T-cell (primary cell): ENCODE results near the gene FAM171A2. TPM values are rescaled to one million over a fixed set of nuclear protein-coding genes. Genes with fewer than 3 reads are reported as not detected.
A peak's percentile ranks its signal among the peaks of the same experiment; 100 is the strongest.

Experiments
- ATAC-seq, 4 experiments: fragments of 200-7000 bp in 3 of 4; fragments of 150-1000 bp in 1 of 4; cut with Tn5 transposase; replicated peaks in 1 of 4; 1 replicate in 3 of 4; 2 replicates in 1 of 4; pipeline ENCODE4 v1.10.0; 2021; ENCODE audit warnings: moderate library complexity in 3 of 4, mild to moderate bottlenecking in 2 of 4, moderate number of reproducible peaks in 1 of 4
- CTCF ChIA-PET, 2 donors: fragments of 300-600 bp; sonication (Branson Sonifier 250); formaldehyde crosslinking; loops; one replicate each; lab custom pipeline; 2022; ENCODE audit warnings: antibody characterized with exemption in 2 of 2; lab: Charles Lee
- POLR2A ChIA-PET, 2 donors: fragments of 300-600 bp; sonication (Branson Sonifier 250); formaldehyde crosslinking; loops; one replicate each; lab custom pipeline; 2022; ENCODE audit warnings: antibody characterized with exemption in 2 of 2; lab: Charles Lee
- DNase-seq, 35 experiments: peaks; one replicate each; pipeline versions ENCODE4 v3.0.0 to v3.0.0-alpha.2; 2013 to 2023
- H3K27ac ChIP-seq: one replicate; pipeline ENCODE4 v1.5.1; 2013; ENCODE audit warnings: low read length
- H3K27me3 ChIP-seq, 2 experiments: replicated peaks in 1 of 2; 1 replicate in 1 of 2; 2 replicates in 1 of 2; pipeline versions ENCODE4 v1.6.1 to v1.7.0; 2013; ENCODE audit warnings: low read length in 1 of 2, mixed read lengths in 1 of 2; ENCODE audit not compliant: control insufficient read depth in 2 of 2, insufficient read depth in 2 of 2; ENCODE audit errors: extremely low read depth in 1 of 2
- H3K36me3 ChIP-seq, 2 donors: 1 replicate in 1 of 2; 2 replicates in 1 of 2; pipeline versions ENCODE4 v1.6.1 to v1.7.0; 2013; ENCODE audit warnings: low read length in 1 of 2; ENCODE audit not compliant: control insufficient read depth in 2 of 2, insufficient read depth in 1 of 2; ENCODE audit errors: extremely low read depth in 1 of 2
- H3K4me1 ChIP-seq, 2 experiments: 1 replicate in 1 of 2; 2 replicates in 1 of 2; pipeline versions ENCODE4 v1.6.1 to v1.7.0; 2013; ENCODE audit warnings: low read length in 2 of 2, mixed read lengths in 1 of 2; ENCODE audit not compliant: insufficient read depth in 2 of 2, control insufficient read depth in 1 of 2; ENCODE audit errors: extremely low read depth in 1 of 2
- H3K4me3 ChIP-seq, 2 donors: 1 replicate in 1 of 2; 2 replicates in 1 of 2; pipeline versions ENCODE4 v1.5.1 to v1.7.0; 2013; ENCODE audit warnings: mild to moderate bottlenecking in 2 of 2, low read length in 1 of 2, moderate library complexity in 1 of 2; ENCODE audit not compliant: control insufficient read depth in 1 of 2; ENCODE audit errors: extremely low read depth in 1 of 2
- H3K9me3 ChIP-seq: 2 replicates; pipeline ENCODE4 v1.7.0; 2013
- H3K27ac Mint-ChIP-seq, 2 donors: one replicate each; pipeline ENCODE4 v1.8.0; 2020 to 2021; ENCODE audit warnings: mild to moderate bottlenecking in 2 of 2, mixed read lengths in 2 of 2
- H3K27me3 Mint-ChIP-seq, 2 donors: one replicate each; pipeline ENCODE4 v1.8.0; 2021 to 2022; ENCODE audit warnings: mixed read lengths in 2 of 2
- H3K36me3 Mint-ChIP-seq: one replicate; pipeline ENCODE4 v1.8.0; 2021; ENCODE audit warnings: mixed read lengths
- H3K4me1 Mint-ChIP-seq, 3 donors: one replicate each; pipeline ENCODE4 v1.8.0; 2020 to 2022; ENCODE audit warnings: mixed read lengths in 3 of 3, mild to moderate bottlenecking in 1 of 3
- H3K4me3 Mint-ChIP-seq, 3 donors: one replicate each; pipeline ENCODE4 v1.8.0; 2020 to 2022; ENCODE audit warnings: mild to moderate bottlenecking in 3 of 3, mixed read lengths in 3 of 3, moderate library complexity in 3 of 3
- H3K9me3 Mint-ChIP-seq, 3 donors: one replicate each; pipeline ENCODE4 v1.8.0; 2020 to 2022; ENCODE audit warnings: mixed read lengths in 3 of 3
- WGBS: methylation state at CpG from one replicate; pipeline ENCODE4 v1.1.5; 2013; ENCODE audit warnings: missing lambda C conversion rate; ENCODE audit not compliant: insufficient coverage; 5-methylcytosine and 5-hydroxymethylcytosine counted together
- total RNA-seq, 35 experiments: library from RNA in 6 of 35; stranded (reverse) in 6 of 35; fragments of 120-200 nt in 1 of 35; gene quantifications; one replicate each; pipeline versions ENCODE4 v1.2.1 to v1.2.4 and lab custom pipeline; 2013 to 2026

The FAM171A2 gene
- total RNA-seq, 5 donors from 2014 or later (not counting 1 experiment from before 2014, with no cell fraction given) = 0.18 to 1.5 (median 0.89) TPM

DNA sequence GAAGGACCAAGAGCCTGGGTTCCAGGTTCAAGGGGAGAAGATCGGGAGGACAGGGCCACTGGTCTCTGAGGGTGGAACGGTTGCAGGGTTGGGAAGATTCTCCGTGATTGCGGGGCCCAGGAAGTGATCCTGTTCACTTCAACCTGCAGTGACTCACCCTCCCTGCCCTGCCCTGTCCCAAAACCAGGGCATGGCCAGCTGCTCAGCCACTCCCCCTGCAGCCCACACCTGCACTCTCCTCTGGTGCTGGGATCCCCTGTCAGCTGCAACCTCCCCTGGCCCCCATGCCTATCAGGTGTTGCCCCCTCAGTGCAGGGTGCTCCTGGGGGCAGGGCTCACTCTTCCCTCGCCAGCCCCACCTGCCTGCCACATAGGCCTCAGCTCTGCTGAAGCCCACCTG is 54.2 kb downstream of the FAM171A2 start:
- Histone ChIP-seq H3K27ac (no peak overlapping the region), H3K9me3 (no peaks in the 10 kb centered on the region), H3K4me3 (no peak overlapping the region), H3K36me3 (no peaks in the 10 kb centered on the region), H3K4me1 (peaks cover 10 to 28% of the 10 kb centered on the region in 2 experiments), H3K27me3 (peaks cover 10 to 68% of the 10 kb centered on the region in 2 experiments)
- ChIA-PET POLR2A (no interaction called here), CTCF (no interaction called here)
- H3K27me3 Mint-ChIP-seq = peaks cover 26 to 46% of the 10 kb centered on the region in 2 donors
- H3K36me3 Mint-ChIP-seq = no peaks in the 10 kb centered on the region
- H3K4me1 Mint-ChIP-seq = peaks cover 15 to 24% (median 21%) of the 10 kb centered on the region in 3 donors
- H3K4me3 Mint-ChIP-seq = peak overlapping the region in 2 of 3 donors; percentile 42 to 57
- WGBS = 83% methylated on average over 2 of the region's 5 CpGs
- DNase-seq = no peak
- H3K27ac Mint-ChIP-seq = no peak overlapping the region
- no peak for ATAC-seq
- H3K9me3 Mint-ChIP-seq = no peaks in the 10 kb centered on the region

DNA sequence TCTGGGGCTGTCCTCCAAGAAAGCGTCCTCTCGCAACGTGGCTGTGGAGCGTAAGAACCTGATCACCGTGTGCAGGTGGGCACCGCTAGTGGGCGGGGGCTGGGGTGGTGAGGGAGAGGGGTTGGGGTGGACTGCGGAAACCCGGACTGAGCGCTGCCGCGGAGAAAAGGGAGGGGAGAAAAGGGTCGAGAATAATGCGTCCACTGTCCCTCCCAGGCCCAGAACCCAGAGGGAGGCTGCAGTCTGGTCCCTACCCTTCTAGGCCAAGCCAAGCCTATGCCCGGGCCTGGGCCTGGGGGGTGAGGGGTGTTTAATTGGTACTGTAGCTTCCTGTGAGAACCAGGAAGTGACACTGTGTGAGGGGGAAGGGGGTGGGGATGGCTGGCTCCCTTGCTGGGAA is 54.8 kb downstream of the FAM171A2 start:
- CTCF ChIA-PET = interaction anchor here (0.7 to 1.2 kb wide), 2 partner anchors 16 to 22 kb away, joined by 3 to 11 read pairs; no protein-coding TSS in a partner anchor
- WGBS = 6% methylated on average over 13 of the region's 15 CpGs
- peaks cover 10 to 29% of the 10 kb centered on the region in 2 experiments for H3K4me1 ChIP-seq
- H3K9me3 ChIP-seq = no peaks in the 10 kb centered on the region
- H3K27me3 ChIP-seq = peaks cover 9 to 66% of the 10 kb centered on the region in 2 experiments
- H3K4me3 Mint-ChIP-seq = peak overlapping the region; percentile 42 to 57 (median 49)
- POLR2A ChIA-PET = interaction anchor here in 1 of 2 donors (0.8 kb wide), 1 partner anchor 12 kb away, joined by 3 read pairs; no protein-coding TSS in a partner anchor
- peaks cover 20 to 44% of the 10 kb centered on the region in 2 donors for H3K27me3 Mint-ChIP-seq
- H3K27ac Mint-ChIP-seq = no peak overlapping the region
- no peaks in the 10 kb centered on the region for H3K36me3 ChIP-seq
- H3K27ac ChIP-seq = no peak overlapping the region
- no peaks in the 10 kb centered on the region for H3K9me3 Mint-ChIP-seq
- DNase-seq = no peak
- H3K4me3 ChIP-seq = peak overlapping the region in 1 of 2 donors; percentile 51
- no peaks in the 10 kb centered on the region for H3K36me3 Mint-ChIP-seq
- H3K4me1 Mint-ChIP-seq = peaks cover 15 to 24% (median 16%) of the 10 kb centered on the region in 3 donors
- peak in 2 of 4 experiments; percentile 9 to 17 for ATAC-seq

DNA sequence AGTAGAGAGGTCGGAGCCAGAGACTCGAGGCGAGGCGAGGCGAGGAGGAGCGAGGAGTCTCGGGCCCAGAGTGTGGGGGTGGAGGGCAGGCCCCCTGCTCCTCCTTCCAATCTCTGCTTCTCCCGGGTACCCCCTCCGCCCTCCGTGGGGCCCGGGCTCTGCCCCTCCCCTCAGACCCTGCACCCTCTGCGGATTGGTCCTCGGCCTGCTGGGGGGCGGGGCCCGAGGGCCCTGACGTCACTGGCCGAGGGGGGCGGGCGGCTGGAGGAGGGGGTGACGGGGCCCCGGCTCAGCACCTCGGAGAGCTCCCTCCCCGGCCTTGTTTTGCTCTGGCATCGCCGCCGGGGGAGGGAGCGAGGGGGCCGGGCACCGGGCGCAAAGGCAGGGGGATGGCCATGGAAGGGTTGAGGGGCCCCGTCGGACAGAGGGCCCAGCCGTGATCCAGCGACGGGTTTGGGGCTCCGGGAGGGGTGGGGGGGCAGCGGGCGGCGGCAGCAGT is 55.3 kb downstream of the FAM171A2 start, which contains the start of gene RUNDC3A:
TSS of gene RUNDC3A (plus strand) at position 282 of the 499 bp plus-strand sequence. CDS start 232 bp downstream, outside the sequence.
- 5% methylated on average over 20 of the region's 39 CpGs for WGBS
- Histone ChIP-seq H3K4me1 (peaks cover 10 to 29% of the 10 kb centered on the region in 2 experiments), H3K9me3 (no peaks in the 10 kb centered on the region), H3K36me3 (no peaks in the 10 kb centered on the region), H3K27me3 (peaks cover 8 to 67% of the 10 kb centered on the region in 2 experiments), H3K4me3 (peak within 1 kb of the TSS; percentile 40 to 51), H3K27ac (no peak within 1 kb of the TSS)
- Mint-ChIP-seq H3K9me3 (no peaks in the 10 kb centered on the region), H3K4me1 (peaks cover 14 to 24% (median 15%) of the 10 kb centered on the region in 3 donors), H3K27ac (no peak within 1 kb of the TSS), H3K27me3 (peaks cover 19 to 42% of the 10 kb centered on the region in 2 donors), H3K4me3 (peak within 1 kb of the TSS; percentile 42 to 57 (median 51)), H3K36me3 (no peaks in the 10 kb centered on the region)
- peak; percentile 91 to 93 (median 92) for ATAC-seq
- POLR2A ChIA-PET = interaction anchor here in 1 of 2 donors (0.8 kb wide), 1 partner anchor 12 kb away, joined by 3 read pairs; no protein-coding TSS in a partner anchor
- DNase-seq = peak; percentile 65 to 91 (median 82)
- CTCF ChIA-PET = interaction anchor here (0.5 to 1.2 kb wide), 4 partner anchors 15 to 88 kb away, joined by 3 to 11 read pairs (median 5); no protein-coding TSS in a partner anchor

DNA sequence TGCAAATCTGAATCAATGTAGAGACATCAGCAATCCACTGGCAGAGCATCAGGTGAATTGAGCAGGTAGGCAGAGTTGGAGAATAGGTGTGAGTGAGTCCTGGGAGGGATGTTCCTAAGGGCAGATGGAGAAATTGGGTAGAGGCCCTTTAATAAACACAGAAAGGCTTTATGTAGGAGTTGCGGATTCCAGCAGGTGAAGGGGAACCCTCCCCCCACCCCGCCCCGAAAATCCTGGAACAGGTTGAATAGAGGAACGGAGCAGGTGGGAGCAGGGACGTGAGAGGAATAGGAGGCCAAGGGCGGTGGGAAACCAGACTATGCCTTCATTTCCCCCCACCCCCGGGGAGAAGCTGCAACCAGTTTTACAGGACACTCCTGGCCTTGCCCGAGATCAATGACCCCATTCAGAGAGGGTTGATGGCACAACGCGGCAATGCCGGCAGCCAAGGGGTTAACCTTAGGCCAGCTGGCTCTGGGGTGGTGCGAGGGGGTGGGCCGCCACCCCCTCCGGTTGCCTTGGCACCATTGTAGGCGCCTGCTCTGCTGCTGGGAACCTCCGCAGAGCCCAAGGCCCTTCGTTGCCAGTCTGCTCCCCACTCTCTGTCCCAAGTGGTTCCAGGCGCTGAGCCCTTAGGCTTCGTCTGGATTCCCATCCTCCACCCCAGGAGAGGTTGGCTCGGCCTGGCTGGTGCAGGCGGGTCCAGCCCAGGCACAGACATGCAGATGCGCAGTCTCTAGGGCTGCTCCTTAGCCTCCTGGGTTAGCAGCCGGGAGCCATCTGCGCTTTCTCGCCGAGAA is 56.1 kb downstream of the FAM171A2 start:
- H3K4me1 Mint-ChIP-seq = peaks cover 14 to 24% (median 15%) of the 10 kb centered on the region in 3 donors
- CTCF ChIA-PET = interaction anchor here in 1 of 2 donors (0.5 to 1.2 kb wide), 3 partner anchors 14 to 87 kb away, joined by 3 to 7 read pairs (median 3); no protein-coding TSS in a partner anchor
- no peaks in the 10 kb centered on the region for H3K36me3 ChIP-seq
- no peaks in the 10 kb centered on the region for H3K36me3 Mint-ChIP-seq
- peak overlapping the region in 1 of 2 donors; percentile 32 for H3K4me3 ChIP-seq
- ATAC-seq (peak; percentile 11 to 33 (median 23)), DNase-seq (peak in 1 of 35 experiments; percentile 11)
- no peaks in the 10 kb centered on the region for H3K9me3 ChIP-seq
- no peaks in the 10 kb centered on the region for H3K9me3 Mint-ChIP-seq
- H3K4me3 Mint-ChIP-seq = peak overlapping the region; percentile 17 to 51 (median 42)
- H3K4me1 ChIP-seq = peaks cover 10 to 29% of the 10 kb centered on the region in 2 experiments
- H3K27ac Mint-ChIP-seq = peak overlapping the region in 1 of 2 donors; percentile 5
- peaks cover 8 to 63% of the 10 kb centered on the region in 2 experiments for H3K27me3 ChIP-seq
- H3K27me3 Mint-ChIP-seq = peaks cover 19 to 40% of the 10 kb centered on the region in 2 donors
- H3K27ac ChIP-seq = no peak overlapping the region
- 9% methylated on average over 14 of the region's 26 CpGs for WGBS
- POLR2A ChIA-PET = interaction anchor here in 1 of 2 donors (0.8 kb wide), 1 partner anchor 13 kb away, joined by 3 read pairs; no protein-coding TSS in a partner anchor

DNA sequence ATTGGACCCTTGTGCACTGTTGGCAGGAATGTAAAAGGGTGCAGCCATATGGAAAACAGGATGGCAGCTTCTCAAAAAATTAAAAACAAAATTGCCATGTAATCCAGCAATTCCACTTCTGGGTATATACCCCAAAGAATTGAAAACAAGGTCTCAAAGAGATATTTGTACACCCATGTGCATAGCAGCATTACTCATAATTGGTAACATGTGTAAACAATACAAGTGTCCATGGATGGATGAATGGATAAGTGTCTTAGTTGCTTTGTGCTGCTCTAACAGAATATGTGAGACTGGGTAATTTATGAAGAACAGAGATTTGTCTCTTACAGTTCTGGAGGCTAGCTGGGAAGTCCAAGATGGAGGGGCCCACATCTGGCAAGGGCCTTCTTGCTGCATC is 59.0 kb downstream of the FAM171A2 start:
- POLR2A ChIA-PET = no interaction called here
- peaks cover 8 to 65% of the 10 kb centered on the region in 2 experiments for H3K27me3 ChIP-seq
- peaks cover 10 to 26% of the 10 kb centered on the region in 2 experiments for H3K4me1 ChIP-seq
- H3K36me3 ChIP-seq = no peaks in the 10 kb centered on the region
- no peak overlapping the region for H3K27ac ChIP-seq
- no peak for DNase-seq
- Mint-ChIP-seq H3K9me3 (no peaks in the 10 kb centered on the region), H3K36me3 (no peaks in the 10 kb centered on the region), H3K4me1 (peaks cover 10 to 18% (median 12%) of the 10 kb centered on the region in 3 donors), H3K4me3 (no peak overlapping the region), H3K27ac (no peak overlapping the region), H3K27me3 (peaks cover 26 to 45% of the 10 kb centered on the region in 2 donors)
- CTCF ChIA-PET = interaction anchor here in 1 of 2 donors (0.7 kb wide), 1 partner anchor 189 kb away, joined by 5 read pairs; no protein-coding TSS in a partner anchor
- H3K4me3 ChIP-seq = no peak overlapping the region
- H3K9me3 ChIP-seq = no peaks in the 10 kb centered on the region
- no peak for ATAC-seq
